IPS-NIHi11 (cell line): Measurements from ENCODE around the gene CYP4Z1.
"Not testable (repeated sequence)": the region's sequence is repeated elsewhere in the genome, so short reads cannot be mapped to it uniquely, and the experiment has no call there.

Experiments
- DNase-seq: peaks from one replicate; pipeline ENCODE4 v3.0.0; 2012; ENCODE audit warnings: mixed read lengths, low spot score

CYP4Z1 gene, protein sequence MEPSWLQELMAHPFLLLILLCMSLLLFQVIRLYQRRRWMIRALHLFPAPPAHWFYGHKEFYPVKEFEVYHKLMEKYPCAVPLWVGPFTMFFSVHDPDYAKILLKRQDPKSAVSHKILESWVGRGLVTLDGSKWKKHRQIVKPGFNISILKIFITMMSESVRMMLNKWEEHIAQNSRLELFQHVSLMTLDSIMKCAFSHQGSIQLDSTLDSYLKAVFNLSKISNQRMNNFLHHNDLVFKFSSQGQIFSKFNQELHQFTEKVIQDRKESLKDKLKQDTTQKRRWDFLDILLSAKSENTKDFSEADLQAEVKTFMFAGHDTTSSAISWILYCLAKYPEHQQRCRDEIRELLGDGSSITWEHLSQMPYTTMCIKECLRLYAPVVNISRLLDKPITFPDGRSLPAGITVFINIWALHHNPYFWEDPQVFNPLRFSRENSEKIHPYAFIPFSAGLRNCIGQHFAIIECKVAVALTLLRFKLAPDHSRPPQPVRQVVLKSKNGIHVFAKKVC

DNA sequence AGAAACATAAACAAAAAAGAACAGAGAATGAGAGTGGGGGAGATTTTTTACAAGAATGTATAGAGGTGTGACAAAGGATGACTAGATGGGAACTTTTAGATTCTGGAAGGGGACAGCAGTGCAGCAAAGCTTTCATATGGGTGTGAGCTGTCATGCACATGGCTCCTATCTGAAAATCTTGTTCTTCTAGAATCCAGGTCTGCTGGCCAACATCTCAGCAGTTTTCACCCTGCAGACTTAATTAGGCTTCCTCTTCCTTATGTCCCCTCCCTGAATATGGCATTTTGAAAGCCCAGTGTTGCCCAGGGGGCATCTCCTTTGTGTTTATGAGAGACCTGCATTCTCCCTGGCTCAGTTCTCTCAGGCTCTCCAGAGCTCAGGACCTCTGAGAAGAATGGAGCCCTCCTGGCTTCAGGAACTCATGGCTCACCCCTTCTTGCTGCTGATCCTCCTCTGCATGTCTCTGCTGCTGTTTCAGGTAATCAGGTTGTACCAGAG lies at the start of gene CYP4Z1:
Gene CYP4Z1, plus strand, starts transcription at position 135 of the 498 bp plus-strand sequence. Its CDS starts 260 bp downstream, at position 395.
- DNase-seq = no peak

DNA sequence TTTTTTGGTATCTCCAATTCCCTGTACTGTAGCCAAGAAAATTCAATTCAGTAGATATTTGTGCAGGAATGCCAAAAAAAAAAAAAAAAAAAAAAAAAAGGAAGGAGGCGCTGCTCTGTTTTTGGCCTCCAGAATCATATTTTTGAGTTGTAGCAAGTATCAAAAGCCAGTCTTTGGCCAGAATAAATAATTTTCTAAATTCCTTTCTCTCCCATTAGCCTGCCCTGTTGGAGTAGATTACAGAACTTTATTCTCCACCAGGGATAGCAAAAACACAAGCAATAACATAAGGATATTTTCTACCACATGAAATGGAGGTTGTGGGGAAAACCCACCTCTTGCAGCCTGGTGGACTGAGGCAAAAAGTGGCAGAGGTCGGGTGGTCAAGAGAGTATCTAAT lies 46.0 kb upstream of the CYP4Z1 start:
- DNase-seq = no peak

DNA sequence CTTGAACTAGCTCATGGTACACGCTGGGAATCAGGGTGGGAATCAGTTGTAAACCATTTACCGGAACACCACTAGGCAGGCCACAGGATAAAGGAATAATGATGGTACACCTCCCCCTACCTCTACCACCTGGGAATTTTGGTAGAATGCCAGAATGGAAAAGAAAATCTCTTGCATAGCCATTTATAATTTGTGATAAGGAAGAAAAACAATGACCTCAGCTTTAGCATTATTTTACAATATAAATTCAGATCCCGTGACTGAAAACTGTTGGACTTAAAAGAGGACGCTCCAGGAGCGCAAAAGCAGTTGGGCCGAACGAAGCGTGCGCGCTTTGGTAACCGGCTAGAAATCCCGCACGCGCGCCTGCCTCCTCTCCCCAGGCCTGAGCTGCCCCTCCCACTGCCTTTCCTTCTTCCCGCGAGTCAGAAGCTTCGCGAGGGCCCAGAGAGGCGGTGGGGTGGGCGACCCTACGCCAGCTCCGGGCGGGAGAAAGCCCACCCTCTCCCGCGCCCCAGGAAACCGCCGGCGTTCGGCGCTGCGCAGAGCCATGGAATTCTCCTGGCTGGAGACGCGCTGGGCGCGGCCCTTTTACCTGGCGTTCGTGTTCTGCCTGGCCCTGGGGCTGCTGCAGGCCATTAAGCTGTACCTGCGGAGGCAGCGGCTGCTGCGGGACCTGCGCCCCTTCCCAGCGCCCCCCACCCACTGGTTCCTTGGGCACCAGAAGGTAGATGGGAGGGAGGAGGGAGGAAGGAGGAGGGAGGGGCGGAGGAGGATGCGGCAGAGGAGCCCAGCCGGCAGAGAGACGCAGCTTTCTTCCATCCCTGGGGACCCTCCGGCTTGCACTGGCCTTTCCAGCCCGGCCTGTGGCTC lies 43.5 kb upstream of the CYP4Z1 start, which contains the start of gene CYP4X1:
Gene CYP4X1, plus strand, starts transcription at position 402 of the 873 bp plus-strand sequence. Its CDS starts 149 bp downstream, at position 551.
- DNase-seq = peak; percentile 63

DNA sequence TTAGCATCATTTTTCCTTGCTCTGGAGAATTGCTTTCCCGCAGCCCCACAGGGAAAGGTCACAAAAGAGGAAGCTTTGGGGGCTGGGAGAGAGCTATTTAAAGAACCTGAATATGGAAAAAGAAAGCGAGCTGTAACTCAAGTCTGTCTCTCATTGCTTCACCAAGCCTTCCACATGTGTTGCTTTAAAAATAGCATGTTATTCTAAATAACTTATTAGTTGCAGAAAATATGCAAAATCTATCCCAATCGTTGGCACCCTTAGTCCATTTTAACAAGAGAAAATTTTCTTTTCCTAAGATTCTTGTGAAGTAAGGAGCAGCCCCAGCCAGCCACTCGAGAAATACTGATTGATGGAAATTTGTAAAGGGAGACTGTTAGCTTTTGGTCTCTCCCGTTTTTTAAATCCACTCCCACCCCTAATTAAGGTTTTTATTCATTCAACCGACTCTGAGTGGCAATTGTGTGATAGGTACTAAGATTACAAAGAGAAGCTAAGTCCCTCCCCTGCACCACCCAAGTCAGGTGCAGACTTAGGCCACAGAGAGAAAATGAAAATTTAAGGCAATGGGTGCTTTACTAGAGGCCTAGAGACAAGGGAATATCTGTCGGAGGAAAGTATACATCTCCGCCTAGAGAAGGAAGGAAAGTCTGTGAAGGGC lies 42.8 kb upstream of the CYP4Z1 start:
- DNase-seq = no peak

DNA sequence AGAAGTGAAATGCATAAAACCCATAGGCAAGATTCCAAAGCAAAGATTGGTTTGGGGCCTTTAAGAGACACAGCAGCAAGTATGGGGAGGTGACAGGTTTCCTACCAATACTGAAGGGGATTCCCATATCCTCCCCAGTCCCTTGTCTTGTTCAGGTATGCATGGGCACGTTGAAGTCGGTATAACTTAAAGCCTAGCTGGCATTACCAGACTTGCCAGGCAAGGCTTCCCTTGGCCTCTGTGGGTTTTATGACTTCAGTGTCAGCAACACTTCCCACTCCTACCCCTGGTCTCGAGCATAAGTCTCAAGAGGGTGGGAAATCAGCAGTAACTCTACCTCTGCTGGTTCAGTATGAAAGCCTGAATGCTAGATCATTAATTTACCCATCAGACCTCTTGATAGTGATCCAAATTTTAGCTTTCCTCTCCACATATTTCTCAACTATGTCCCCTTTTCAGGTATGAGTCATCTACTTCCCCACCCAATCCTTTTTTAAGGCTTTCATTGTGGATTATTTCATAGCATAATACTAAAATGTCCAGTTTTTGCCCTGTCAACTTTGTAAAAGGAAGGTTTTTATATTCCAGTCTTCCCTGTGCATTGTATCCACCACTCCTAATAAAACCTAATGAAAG lies 36.7 kb upstream of the CYP4Z1 start:
- DNase-seq = no peak

DNA sequence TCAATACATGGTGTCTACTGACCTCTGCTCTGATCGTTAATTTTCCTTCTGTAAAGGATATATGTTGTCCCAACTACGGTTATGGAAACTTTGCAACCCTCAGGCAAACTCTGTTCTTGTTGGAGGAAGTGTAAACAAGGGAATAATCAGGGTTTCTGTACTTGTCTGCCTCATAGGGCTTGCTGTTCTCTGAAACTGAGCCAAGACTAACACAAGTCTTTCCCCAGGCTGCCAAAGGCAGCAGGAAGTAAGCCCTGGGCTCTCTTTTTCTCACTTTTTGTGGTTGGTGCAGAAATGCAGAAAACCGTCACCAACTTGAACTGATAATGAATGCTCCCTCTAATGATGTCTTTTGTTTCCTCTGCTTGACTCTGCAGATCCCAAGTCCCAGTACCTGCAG lies 36.0 kb upstream of the CYP4Z1 start:
- DNase-seq = no peak

DNA sequence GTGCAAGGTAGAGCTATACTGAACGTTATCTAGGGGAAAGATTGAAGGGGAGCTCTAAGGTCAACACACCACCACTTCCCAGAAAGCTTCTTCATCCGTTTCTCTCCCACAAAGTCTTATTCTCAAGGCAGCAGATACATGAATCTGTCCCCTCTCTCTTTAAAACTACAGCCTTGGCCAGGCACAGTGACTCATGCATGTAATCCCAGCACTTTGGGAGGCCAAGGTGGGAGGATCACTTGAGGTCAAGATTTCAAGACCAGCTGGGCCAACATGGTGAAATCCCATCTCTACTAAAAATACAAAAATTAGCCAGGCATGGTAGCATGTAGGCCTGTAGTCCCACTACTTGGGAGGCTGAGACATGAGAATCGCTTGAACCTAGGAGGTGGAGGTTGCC lies 35.4 kb upstream of the CYP4Z1 start:
- DNase-seq = no peak

DNA sequence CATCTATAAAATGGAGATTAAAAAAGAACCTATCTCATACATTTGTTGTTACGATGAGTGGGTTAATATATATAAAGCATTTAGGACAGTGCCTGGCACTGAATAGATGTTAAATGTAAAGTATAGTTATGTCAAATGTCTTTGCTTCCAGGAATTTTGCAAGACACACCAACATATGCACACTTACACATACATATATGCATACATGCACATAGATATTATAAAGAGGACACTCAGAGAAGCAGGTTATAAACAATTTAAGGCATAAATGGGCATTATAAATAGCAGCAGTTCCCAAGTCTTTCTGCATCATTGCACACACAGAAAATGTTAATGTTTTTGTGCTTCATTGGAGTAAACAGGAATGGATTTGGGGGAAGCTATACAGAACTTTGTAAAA lies 30.3 kb upstream of the CYP4Z1 start:
- DNase-seq = no peak

DNA sequence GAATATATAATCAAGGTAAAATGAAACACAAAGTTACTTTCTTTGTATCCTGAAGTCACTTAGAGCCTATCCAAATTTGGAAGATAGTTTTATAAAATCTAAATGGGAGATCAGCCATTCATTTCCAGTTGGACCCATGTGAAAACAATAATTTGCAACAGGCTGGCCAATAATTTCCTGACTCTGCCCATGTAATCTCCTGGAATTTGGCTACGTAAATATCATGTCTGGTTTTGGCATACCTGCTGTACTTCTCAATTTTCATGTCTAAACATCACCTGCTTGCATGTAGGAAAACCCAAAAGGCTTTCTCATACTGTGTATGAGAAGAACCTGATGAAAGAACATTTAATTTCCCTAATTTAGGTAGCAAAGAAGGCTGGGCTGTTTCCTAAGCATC lies 7.7 kb upstream of the CYP4Z1 start:
- DNase-seq = no peak

DNA sequence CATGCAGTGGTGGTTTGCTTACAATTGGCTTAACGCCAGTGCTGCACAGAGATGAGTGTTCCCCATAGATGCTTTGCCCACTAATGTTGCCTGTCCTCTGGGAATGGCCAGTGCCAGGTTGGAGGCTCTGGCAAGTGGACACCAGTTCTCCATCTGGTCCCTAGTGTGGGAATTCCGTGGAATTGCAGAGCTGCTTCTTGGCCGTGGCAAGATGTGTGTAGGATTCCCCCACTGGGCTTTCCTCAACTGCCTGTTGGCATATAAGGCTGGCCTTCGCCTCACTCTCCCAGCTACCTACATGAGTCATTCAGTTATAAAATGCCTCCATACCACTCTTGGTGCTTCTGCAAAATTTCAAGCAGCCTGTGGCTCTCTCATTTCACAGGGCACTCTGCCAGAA lies 2.0 kb downstream of the CYP4Z1 start:
- not testable (repeated sequence) for DNase-seq

DNA sequence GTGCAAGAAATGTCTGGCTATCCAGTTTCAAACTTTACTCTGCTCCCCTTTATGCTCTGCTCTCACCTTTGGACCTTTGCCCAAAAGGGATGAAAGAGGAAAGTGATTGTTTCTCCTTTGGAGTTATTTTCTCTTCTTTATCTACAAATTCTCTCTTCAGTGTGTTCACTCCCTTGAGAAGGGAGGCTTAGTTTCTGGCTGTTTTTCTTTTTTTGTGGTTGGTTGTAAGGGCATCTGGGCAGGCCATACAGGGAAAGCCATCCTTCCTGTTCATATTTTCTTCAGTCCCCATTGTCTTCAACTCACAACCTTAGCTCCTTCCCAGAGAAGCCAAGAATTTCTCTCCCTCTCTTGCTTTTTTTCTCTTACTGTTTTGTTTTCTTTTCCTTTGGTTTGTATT lies 2.5 kb downstream of the CYP4Z1 start:
- not testable (repeated sequence) for DNase-seq

DNA sequence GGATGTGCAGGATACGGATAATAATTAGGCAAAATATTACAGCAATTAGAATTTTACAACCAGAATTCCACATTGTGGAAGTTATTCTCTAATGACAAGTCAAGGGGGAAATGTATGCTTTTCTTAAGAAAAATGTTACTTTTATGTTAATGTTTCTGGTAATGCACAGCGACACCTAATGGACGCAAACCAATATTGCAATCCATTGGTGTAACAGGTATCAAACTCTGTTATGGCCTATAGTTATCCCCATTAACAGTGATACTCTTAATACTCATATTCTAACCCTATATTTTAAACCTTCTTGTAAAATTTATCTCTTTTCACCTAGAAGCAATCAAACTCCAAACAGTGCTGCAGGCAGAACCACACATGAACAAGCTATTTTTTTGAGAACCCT lies 22.3 kb downstream of the CYP4Z1 start:
- DNase-seq = not testable (repeated sequence)

DNA sequence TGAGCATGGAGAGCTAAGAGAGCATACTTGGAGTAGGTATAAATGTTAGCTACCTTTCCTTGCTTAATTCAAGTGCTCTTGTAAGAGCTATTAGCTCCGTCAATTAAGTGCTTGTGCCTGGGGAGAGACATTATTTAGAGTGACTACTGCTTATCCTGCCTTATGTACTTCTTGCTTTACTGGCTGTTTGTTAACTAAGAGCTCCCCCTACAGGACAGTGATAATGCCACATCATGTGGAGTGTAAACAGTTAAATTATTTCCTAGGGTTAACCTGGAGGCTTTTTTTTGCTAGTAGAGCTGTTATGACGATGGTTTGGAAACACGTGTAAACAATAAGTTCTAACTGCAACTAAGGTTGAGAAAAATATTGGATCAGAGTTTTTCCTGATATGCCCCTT lies 24.4 kb downstream of the CYP4Z1 start:
- not testable (repeated sequence) for DNase-seq

DNA sequence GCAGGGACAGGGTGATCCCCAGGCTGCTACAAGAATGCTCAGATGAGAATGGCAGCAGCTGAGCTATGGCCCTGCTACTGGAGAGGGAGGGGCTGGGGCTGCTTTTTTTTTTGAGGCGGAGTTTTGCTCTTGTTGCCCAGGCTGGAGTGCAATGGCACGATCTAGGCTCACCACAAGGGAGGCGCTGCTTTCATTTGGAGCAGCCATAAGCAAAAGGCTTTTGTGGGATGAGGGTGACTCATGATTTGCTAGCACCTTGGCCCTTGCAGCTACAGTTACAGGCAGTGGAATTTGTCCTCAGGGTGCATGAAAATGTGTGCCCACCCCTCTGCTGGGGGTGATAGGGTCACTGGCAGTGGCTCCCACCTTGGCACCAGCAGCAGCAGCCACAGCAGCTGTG lies 37.8 kb downstream of the CYP4Z1 start:
- no peak for DNase-seq

DNA sequence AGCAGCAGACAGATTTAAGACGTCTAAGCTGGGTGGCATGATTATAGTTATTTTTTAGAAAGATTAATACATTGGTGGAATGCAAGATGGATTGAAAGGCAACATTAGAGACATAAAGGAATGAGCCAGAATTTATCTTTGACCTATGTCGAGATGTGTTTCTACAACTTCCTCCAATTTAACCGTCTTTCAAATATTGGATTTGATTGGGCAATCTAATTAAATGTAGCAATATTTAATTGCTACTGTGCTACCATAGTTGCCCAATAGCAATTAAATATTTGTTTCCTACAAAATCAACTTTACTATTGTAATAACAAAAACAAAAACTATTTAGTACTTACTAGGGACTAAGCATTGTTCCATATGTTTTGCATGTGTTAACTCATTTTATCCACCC lies 39.8 kb downstream of the CYP4Z1 start:
- no peak for DNase-seq

DNA sequence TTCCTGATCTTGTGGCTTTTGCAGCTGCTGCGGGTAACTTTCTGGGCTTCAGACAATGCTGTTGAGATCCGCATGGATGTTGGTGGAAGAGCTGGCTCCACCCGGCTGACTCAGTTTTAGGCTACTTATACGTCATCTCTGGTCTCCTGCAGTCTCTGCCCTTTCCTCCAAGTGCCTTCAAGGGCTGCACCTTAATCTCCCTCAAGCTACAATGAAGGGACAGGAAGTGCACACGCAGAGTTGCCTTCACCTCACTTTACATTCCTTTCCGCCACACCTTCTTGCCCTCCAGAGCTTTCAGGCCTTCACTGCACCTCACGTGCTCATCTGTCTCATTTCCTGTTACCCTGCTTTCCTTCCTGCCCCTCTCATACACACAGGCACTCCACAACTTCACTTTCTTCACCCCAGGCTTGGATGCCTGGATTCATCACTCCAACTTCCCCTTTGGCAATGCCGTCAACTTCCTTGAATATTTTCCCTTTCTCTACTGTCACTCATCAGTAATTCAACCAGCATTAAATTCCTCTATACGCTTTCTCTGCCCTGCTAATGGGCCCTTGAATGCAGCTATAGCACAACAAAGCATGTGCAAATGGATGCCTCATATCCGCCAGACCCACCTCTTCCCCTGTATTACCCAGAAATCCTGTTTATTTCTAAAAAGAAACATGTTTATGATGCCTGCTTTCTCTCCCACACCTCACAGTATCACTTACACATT lies 41.0 kb downstream of the CYP4Z1 start:
- DNase-seq = not testable (repeated sequence)

DNA sequence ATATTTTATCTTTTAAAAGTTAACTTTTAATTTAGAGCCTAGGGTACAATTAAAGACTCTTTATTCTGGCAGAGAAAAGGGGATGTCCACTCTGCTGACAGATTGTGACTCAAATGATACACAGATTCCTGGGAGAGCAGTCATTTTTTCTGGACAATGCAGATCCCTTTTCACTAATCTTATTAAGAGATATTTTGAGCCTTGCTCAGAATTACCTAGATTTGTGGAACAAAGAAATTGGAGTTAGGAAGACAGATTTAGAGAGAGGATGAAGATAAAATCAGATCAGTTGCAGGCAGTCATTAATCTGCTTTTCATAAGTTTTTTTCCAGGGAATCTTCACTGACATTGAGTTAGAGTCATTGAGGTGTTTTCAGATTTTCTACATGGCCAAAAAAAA lies 42.5 kb downstream of the CYP4Z1 start:
- not testable (repeated sequence) for DNase-seq

DNA sequence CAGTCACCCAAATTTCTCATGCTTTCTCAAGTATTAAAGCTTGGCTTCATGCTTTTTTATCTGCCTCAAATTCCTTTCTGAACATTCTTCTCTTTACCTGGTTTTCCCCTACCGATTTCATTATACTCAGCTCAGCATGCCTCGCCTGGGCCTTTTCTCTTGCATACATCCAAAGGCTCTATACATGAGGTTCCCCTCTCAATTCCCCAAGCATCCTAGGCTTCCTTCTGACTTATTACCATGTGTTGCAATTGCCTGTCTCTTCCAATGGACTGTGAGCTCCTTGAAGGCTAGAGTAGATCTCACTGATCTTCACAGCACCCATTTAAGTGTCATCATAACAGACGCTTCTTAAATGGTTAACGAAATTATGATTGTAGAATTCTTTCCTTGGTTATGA lies 46.1 kb downstream of the CYP4Z1 start:
- peak; percentile 21 for DNase-seq

DNA sequence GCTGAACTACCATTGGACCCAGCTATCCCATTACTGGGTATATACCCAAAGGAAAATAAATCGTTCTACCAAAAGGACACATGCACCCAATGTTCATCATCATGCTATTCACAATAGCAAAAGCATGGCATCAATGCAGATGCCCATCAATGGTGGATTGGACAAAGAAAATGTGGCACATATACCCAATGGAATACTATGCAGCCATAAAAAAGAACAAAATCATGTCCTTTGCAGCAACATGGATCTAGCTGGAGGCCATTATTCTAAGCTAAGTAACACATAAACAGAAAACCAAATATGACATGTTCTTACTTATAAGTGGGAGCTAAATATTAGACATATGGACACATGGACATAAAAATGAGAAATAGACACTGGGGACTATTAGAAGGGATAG lies 54.0 kb downstream of the CYP4Z1 start:
- DNase-seq = not testable (repeated sequence)

DNA sequence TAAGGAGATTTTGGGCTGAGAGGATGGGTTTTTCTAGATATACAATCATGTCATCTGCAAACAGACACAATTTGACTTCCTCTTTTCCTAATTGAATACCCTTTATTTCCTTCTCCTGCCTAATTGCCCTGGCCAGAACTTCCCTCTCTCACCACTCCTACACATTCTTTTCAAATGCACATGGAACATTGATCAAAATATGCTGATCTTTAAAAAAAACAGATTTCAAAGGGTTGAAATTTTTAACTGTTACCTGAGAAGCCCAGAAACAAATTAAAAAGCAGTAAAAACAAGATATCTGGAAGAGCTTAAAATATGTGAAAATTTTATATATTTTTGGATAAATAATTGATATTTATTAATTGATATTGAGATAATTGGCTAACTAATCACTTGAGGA lies 57.8 kb downstream of the CYP4Z1 start:
- DNase-seq = not testable (repeated sequence)

DNA sequence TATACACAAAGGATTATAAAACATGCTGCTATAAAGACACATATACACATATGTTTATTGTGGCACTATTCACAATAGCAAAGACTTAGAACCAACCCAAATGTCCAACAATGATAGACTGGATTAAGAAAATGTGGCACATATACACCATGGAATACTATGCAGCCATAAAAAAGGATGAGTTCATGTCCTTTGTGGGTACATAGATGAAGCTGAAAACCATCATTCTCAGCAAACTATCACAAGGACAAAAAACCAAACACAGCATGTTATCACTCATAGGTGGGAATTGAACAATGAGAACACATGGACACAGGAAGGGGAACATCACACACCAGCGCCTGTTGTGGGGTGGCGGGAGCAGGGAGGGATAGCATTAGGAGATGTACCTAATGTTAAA lies 60.0 kb downstream of the CYP4Z1 start:
- not testable (repeated sequence) for DNase-seq
